ENCODE measurements around the gene UBC. TPM values are rescaled to one million over a fixed set of nuclear protein-coding genes. Genes with fewer than 3 reads are reported as not detected.

UBC gene
- 1,534 and 1,708 TPM in 2 replicates for total RNA-seq (2014; rRNA removed; shearing (Covaris generic); ENCODE audit: low replicate concordance)

DNA sequence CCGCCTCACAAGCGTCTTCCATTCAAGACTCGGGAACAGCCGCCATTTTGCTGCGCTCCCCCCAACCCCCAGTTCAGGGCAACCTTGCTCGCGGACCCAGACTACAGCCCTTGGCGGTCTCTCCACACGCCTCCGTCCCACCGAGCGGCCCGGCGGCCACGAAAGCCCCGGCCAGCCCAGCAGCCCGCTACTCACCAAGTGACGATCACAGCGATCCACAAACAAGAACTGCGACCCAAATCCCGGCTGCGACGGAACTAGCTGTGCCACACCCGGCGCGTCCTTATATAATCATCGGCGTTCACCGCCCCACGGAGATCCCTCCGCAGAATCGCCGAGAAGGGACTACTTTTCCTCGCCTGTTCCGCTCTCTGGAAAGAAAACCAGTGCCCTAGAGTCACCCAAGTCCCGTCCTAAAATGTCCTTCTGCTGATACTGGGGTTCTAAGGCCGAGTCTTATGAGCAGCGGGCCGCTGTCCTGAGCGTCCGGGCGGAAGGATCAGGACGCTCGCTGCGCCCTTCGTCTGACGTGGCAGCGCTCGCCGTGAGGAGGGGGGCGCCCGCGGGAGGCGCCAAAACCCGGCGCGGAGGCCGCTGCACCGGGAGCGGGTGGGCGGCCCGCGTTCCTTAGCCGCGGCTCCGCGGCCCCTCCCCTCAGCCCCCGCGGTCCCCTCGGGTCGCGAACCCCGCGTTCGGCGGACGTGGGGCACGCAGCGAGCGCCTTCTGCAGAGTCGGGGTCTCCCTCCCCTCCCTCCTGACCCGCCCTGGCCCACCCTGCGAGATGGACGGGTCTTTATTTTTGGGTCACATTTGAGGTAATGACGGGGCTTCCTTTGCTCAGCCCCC is at the start of gene UBC:
Gene UBC (minus strand): TSS at position 259 of the 847 bp plus-strand sequence. CDS start 879 bp downstream, outside the sequence.
- peak; percentile 94 for DNase-seq (ENCODE audit: low read depth)
- in situ Hi-C loops (cut with HindIII; ENCODE audit: low pct_unique_long_range_greater_than_20kb, low sequenced_read_pairs): no loop called here

DNA sequence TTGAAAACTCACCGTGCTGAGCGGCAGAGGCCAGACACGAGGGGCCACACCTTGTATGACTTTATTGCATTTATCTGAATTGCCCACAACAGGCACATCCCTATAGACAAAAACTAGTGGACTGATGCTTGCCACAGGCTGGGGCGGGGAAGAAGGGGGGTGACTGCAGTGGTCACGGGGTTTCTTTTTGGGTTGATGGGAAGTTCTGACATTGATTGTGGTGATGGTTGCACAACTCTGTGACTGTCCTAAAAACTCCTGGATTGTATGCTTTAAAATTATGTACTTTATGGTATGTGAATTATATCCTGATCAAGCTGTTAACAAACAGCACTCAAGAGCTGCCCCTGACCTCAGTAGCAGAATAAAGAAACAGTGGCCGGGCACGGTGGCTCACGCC is 48.8 kb upstream of the UBC start:
- no peak for DNase-seq (ENCODE audit: low read depth)
- in situ Hi-C loops (cut with HindIII; ENCODE audit: low pct_unique_long_range_greater_than_20kb, low sequenced_read_pairs): no loop called here

DNA sequence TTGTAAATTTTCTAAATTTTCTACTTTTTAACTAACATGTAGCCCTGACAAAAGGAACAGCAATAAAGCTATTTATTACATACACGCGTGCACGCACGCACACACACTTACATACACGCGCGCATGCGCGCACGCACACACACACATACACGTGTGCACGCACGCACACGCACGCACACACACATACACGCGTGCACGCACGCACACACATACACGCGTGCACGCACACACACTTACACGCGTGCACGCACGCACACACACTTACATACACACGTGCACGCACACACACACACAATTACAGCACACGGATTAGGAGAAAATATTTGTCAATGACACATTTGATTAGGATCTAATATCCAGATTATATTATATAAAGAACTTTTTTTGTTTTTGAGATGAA is 46.6 kb upstream of the UBC start:
- in situ Hi-C loops (cut with HindIII; ENCODE audit: low pct_unique_long_range_greater_than_20kb, low sequenced_read_pairs): no loop called here
- DNase-seq (ENCODE audit: low read depth): no peak

- in situ Hi-C loops (cut with HindIII; ENCODE audit: low pct_unique_long_range_greater_than_20kb, low sequenced_read_pairs): no loop called here
- no peak for DNase-seq (ENCODE audit: low read depth)
Observed at GRCh38 chr12:124956571-124956970, 42.1 kb upstream of the UBC start.

DNA sequence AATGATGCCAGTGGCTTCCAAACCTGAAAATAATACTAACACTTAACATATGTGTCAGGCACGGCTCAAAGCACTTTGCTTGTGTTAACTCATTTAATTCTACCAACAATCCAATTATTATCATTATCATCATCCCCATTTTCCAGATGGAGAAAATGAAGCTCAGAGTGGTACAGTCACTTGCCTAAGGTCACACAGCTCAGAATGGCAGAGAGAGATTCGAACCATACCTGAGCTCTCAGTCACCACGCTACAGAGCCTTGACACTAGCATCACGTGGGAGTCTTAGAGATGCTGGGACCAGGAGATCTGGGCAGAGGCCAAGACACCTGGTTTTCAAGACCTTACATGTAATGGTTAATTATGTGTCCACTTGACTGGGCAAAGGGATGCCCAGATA is 40.3 kb upstream of the UBC start:
- in situ Hi-C loops (cut with HindIII; ENCODE audit: low pct_unique_long_range_greater_than_20kb, low sequenced_read_pairs): no loop called here
- no peak for DNase-seq (ENCODE audit: low read depth)

- DNase-seq (ENCODE audit: low read depth): no peak
- in situ Hi-C loops (cut with HindIII; ENCODE audit: low pct_unique_long_range_greater_than_20kb, low sequenced_read_pairs): no loop called here
Observed at GRCh38 chr12:124953689-124954405, 39.4 kb upstream of the UBC start.

- peak; percentile 44 for DNase-seq (ENCODE audit: low read depth)
Observed at GRCh38 chr12:124952801-124953200, 38.4 kb upstream of the UBC start.

DNA sequence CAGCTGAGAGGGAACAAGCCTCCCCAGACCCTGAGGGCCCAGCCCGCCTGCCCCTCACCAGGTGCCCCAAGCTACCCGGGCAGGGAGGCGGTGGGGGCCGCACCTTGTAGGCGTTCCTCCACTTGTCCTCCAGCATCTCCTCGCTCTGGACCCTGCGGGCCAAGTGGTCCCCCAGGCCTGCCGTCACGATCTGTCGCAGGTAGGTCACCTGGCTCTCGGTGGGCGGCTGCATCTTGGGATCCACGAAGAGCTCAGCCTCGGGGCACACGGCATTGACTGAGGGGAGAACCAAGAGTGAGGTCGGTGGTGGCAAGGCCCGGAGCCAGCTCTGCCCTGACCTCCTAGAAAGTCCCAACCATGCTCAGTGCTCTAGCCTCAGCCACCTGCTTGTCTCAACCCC is 37.8 kb upstream of the UBC start:
- in situ Hi-C loops (cut with HindIII; ENCODE audit: low pct_unique_long_range_greater_than_20kb, low sequenced_read_pairs): no loop called here

More at GRCh38 chr12:124952801-124953200, 38.4 kb upstream of the UBC start:
- in situ Hi-C loops (cut with HindIII; ENCODE audit: low pct_unique_long_range_greater_than_20kb, low sequenced_read_pairs): no loop called here

DNA sequence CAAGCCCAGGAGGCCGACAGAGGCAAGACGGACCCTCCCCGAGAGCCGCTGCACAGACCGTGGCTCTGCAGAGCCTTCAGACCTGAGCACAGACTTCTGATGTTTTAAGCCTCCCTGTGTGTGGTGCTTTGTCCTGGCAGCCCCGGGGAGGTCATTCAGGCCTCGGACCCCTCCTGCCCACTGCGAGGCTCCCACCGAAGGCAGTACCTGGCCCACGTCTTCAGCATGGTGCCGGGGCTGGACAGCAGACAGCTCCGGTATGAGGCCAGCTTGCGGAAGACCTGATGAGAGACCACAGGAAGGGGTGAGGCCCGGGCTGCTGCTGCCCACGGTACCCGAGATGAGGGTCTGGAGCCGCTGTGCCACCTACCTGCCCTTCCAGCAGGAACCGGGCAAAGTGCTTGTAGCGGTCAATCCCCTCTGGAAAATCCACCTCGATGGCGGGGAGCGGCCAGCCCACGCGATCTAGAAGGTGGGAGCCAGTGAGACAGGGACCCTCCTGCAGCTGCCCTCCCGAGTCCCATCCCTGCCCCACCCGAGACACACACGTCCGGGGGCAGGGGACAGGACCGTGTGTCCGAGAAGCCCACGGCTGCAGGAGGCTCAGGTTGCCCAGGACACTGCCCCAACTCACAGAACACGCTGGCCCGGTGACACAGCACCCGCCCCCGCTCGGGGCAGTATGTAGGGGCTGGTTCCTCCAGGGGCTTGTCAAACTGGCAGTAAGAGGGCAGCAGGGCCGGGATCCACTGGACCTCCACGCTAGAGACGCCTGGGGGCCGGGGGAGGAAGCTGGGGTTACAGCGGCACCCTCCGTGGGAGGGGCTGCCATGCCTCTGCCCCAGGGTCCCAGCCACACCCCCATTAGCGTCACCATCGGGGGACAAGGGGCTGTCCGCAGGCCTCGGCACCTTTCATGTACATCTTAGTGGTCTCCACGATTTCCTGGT is 35.6 kb upstream of the UBC start:
- in situ Hi-C loops (cut with HindIII; ENCODE audit: low pct_unique_long_range_greater_than_20kb, low sequenced_read_pairs): no loop called here
- DNase-seq (ENCODE audit: low read depth): no peak

More for the DNA sequence above, 37.8 kb upstream of the UBC start:
- DNase-seq (ENCODE audit: low read depth): no peak

DNA sequence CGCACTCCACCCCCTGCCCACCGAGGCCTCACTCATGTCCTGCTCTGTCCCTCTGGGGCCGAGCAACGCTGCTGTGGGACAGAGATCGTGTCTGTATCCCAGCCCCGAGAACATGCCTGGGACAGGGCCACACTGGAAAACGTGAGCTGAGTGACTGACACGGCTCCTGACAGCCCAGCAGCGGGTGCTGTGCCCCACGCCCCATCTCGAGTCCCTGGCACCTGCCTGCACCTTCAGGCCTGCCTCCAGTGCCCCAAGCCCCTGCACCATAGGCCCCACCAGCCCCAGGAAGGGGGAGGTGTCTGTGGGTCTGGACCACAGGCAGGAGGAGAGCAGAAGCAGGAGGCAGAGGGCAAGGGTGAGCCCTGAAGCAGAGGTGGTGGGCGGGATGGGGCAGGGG is 34.6 kb upstream of the UBC start:
- DNase-seq (ENCODE audit: low read depth): no peak
- in situ Hi-C loops (cut with HindIII; ENCODE audit: low pct_unique_long_range_greater_than_20kb, low sequenced_read_pairs): no loop called here

DNA sequence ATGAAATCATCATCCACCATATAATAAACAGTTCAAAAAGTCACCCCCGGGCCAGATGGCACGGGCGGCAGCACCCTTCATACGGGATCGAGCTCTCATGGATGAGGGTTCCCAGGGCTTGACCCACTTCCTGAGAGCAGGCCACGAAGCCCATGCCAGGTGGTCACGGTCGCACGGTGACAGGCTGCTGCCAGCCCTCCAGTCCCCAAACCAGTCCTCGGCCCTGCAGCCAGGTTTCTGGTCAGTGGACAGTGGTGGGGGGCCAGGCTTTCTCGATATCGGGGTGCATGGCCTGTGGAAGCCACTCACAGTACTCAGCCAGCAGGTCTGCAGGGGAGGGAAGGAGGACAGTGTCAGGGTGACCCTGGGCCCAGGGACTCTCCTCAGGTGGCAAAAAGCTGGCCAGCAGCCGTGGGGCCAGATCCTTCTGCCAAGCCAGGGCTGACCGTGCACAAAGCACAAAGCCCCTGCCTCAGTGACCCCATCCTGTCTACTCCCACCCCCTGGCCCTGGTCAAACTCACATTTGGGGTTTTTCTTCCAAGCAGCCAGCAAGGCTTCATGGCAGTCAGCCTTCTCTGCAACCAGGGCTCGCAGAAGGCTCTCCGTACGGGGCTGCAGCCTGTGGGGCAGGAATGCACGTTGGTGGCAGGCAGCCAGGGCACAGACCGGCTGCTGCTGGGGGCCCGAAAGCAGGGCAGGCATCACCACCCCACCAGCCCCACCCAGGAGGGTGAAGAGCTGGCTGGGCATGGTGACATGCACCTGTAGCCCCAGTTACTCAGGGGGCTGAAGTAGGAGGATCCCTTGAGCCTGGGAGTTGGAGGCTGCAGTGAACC is 33.3 kb upstream of the UBC start:
- in situ Hi-C loops (cut with HindIII; ENCODE audit: low pct_unique_long_range_greater_than_20kb, low sequenced_read_pairs): no loop called here
- no peak for DNase-seq (ENCODE audit: low read depth)

DNA sequence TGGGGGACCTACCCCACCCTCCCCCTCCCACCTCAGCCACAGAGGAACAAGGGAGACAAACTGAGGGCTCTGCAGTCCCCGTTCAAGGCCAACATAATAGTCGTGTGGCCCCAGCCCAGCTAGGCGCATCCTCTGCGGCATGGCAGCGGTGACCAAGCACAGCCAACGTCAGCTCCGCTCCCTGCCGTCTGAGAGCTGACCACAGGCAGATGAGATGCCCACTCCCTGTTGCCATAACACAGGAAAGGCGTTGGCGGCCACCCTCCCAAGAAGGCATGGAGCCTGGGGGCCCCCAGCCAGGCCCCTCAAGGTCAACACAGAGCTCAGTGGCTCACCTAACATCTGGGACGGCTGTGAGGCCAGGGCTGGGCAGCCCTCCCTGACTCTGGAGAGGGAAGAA is 32.6 kb upstream of the UBC start:
- in situ Hi-C loops (cut with HindIII; ENCODE audit: low pct_unique_long_range_greater_than_20kb, low sequenced_read_pairs): no loop called here
- no peak for DNase-seq (ENCODE audit: low read depth)

DNA sequence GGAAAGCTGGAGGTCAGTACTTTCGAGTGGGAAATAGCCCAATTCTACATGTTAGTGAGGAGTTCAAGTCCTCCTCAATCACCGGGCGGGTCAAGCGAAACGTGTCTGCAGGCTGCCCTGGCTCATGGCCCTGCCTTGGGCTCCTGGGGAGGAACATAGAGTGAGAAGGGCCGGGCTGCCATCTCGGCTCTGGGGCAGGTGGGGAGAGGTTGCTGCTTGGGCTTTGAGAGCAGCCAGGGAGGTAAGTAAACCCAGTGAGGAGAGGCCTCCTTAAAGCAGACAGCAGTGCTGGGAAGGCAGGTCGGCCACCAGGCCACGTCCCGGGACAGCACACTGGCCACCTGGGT is 32.0 kb upstream of the UBC start:
- DNase-seq (ENCODE audit: low read depth): no peak
- in situ Hi-C loops (cut with HindIII; ENCODE audit: low pct_unique_long_range_greater_than_20kb, low sequenced_read_pairs): no loop called here

GRCh38 chr12:124941170-124941527 is 26.7 kb upstream of the UBC start:
- in situ Hi-C loops (cut with HindIII; ENCODE audit: low pct_unique_long_range_greater_than_20kb, low sequenced_read_pairs): no loop called here
- DNase-seq (ENCODE audit: low read depth): no peak

DNA sequence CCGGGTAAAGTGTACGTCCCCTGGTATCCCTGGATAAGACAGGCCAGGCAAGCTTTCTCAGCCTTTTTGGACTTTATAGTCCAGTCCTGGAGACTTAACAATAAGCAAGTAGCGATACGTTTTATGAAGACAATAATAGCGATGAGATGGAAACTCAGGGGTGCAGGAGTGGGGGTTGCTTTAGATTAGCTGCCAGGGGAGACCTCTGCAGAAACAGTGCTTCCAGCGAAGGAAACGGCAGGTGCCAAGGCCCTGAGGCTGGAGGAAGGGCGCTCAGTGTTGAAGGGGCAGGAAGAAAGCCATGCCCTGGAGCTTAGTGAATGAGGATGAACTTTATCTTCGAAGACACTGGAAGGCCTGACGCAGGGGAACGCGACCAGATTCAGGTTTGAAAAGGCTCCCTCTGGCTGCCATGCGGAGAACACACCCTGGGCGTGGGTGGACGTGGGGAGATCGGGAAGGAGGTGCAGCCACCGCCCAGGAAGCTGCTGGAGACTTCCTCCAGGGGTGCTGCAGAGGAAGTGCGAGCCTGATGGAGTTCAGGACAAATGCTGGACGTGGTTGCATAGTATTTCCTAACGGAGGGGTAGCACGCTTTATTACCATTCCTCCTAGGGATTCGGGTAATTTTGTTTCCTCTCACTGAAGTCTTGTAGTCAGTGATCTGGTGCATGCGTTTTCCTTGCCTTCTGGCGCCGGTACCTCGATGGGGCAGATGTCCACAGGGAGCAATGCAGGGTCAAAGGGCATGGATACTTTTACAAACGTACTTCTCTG is 26.1 kb upstream of the UBC start:
- in situ Hi-C loops (cut with HindIII; ENCODE audit: low pct_unique_long_range_greater_than_20kb, low sequenced_read_pairs): no loop called here
- DNase-seq (ENCODE audit: low read depth): peak; percentile 91

- in situ Hi-C loops (cut with HindIII; ENCODE audit: low pct_unique_long_range_greater_than_20kb, low sequenced_read_pairs): no loop called here
- no peak for DNase-seq (ENCODE audit: low read depth)
Observed at GRCh38 chr12:124940143-124940392, 25.6 kb upstream of the UBC start.

DNA sequence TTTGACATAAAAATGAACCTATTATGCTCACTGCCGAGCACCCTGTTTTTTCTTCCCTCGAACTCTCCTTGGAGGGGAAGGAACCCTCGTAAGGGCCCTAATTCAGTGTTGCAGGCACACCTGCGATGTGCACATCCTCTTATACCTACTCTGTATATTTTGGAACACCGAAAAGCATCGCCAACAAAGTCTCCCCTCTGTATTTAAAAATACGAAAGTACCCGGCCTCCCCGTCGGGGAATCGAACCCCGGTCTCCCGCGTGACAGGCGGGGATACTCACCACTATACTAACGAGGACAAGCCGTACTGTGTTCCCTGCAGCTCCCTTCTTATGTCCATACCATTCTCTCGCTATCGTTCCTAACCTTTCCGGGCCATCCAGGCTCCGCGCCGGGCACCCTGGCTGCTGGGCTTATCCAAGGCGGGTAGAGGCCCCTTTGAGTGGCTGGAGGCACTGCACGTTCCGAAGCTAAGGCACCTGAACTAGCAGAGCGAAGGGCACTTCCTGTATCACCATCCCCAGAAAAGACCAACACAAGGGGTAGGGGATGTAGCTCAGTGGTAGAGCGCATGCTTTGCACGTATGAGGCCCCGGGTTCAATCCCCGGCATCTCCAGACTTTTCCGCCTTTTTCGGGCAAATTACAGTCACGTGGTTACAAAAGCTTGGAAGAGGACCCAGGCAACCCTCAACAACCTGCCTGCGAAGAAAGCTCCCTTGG is 25.1 kb upstream of the UBC start:
- in situ Hi-C loops (cut with HindIII; ENCODE audit: low pct_unique_long_range_greater_than_20kb, low sequenced_read_pairs): no loop called here
- DNase-seq (ENCODE audit: low read depth): peak; percentile 97
